ENCODE results near the gene USP48.

Gene USP48

GRCh38 chr1:21696931-21697330 is 86.0 kb downstream of the USP48 start:
- Histone ChIP-seq H4K20me1 (ENCODE audit: insufficient read depth, low read length) (no peaks in the 10 kb centered on the region), H3K9me3 (ENCODE audit: insufficient read depth, low read length) (no peaks in the 10 kb centered on the region), H3K79me2 (ENCODE audit: low read length) (no peaks in the 10 kb centered on the region), H3K4me1 (ENCODE audit: low read length) (no peaks in the 10 kb centered on the region), H3K4me3 (ENCODE audit: low read length) (no peak overlapping the region), H3K27ac (ENCODE audit: low read length) (no peak overlapping the region), H2AFZ (ENCODE audit: low read depth, low read length) (no peak overlapping the region), H3K36me3 (replicated peaks; ENCODE audit: low read depth, low read length) (peaks cover 31% of the 10 kb centered on the region), H3K4me2 (ENCODE audit: low read length) (no peak overlapping the region), H3K27me3 (ENCODE audit: low read depth, low read length) (no peaks in the 10 kb centered on the region), H3K9ac (ENCODE audit: low read length) (no peak overlapping the region)
- TF ChIP-seq EZH2phosphoT487 (IDR thresholded peaks at IDR 0.05; ENCODE audit: low read depth), result no peak
- TF ChIP-seq CTCF (IDR thresholded peaks at IDR 0.05; ENCODE audit: low read depth, low read length), result no peak

- H3K79me2 ChIP-seq (ENCODE audit: low read length), result no peaks in the 10 kb centered on the region
- H3K9me3 ChIP-seq (ENCODE audit: insufficient read depth, low read length), result no peaks in the 10 kb centered on the region
- H2AFZ ChIP-seq (ENCODE audit: low read depth, low read length), result no peak overlapping the region
- no peak for TF ChIP-seq EZH2phosphoT487 (IDR thresholded peaks at IDR 0.05; ENCODE audit: low read depth)
- TF ChIP-seq CTCF (IDR thresholded peaks at IDR 0.05; ENCODE audit: low read depth, low read length), result no peak
- peaks cover 23% of the 10 kb centered on the region for H3K36me3 ChIP-seq (replicated peaks; ENCODE audit: low read depth, low read length)
- no peaks in the 10 kb centered on the region for H3K4me1 ChIP-seq (ENCODE audit: low read length)
- H3K4me3 ChIP-seq (ENCODE audit: low read length), result no peak overlapping the region
- H3K27me3 ChIP-seq (ENCODE audit: low read depth, low read length), result no peaks in the 10 kb centered on the region
- no peak overlapping the region for H3K4me2 ChIP-seq (ENCODE audit: low read length)
- no peak overlapping the region for H3K27ac ChIP-seq (ENCODE audit: low read length)
- no peak overlapping the region for H3K9ac ChIP-seq (ENCODE audit: low read length)
- H4K20me1 ChIP-seq (ENCODE audit: insufficient read depth, low read length), result no peaks in the 10 kb centered on the region
Measured at GRCh38 chr1:21693732-21694131, 89.2 kb downstream of the USP48 start.

- no peaks in the 10 kb centered on the region for H3K4me1 ChIP-seq (ENCODE audit: low read length)
- no peak overlapping the region for H3K4me3 ChIP-seq (ENCODE audit: low read length)
- TF ChIP-seq EZH2phosphoT487 (IDR thresholded peaks at IDR 0.05; ENCODE audit: low read depth) (no peak), CTCF (IDR thresholded peaks at IDR 0.05; ENCODE audit: low read depth, low read length) (no peak)
- no peaks in the 10 kb centered on the region for H4K20me1 ChIP-seq (ENCODE audit: insufficient read depth, low read length)
- H3K27ac ChIP-seq (ENCODE audit: low read length), result no peak overlapping the region
- H3K79me2 ChIP-seq (ENCODE audit: low read length), result no peaks in the 10 kb centered on the region
- H3K27me3 ChIP-seq (ENCODE audit: low read depth, low read length), result no peaks in the 10 kb centered on the region
- H3K9ac ChIP-seq (ENCODE audit: low read length), result no peak overlapping the region
- no peaks in the 10 kb centered on the region for H3K9me3 ChIP-seq (ENCODE audit: insufficient read depth, low read length)
- H2AFZ ChIP-seq (ENCODE audit: low read depth, low read length), result no peak overlapping the region
- no peak overlapping the region for H3K4me2 ChIP-seq (ENCODE audit: low read length)
- H3K36me3 ChIP-seq (replicated peaks; ENCODE audit: low read depth, low read length), result peaks cover 27% of the 10 kb centered on the region
Measured at GRCh38 chr1:21691739-21692138, 91.2 kb downstream of the USP48 start.

- Histone ChIP-seq H3K79me2 (ENCODE audit: low read length) (no peaks in the 10 kb centered on the region), H3K4me3 (ENCODE audit: low read length) (no peak overlapping the region), H3K27me3 (ENCODE audit: low read depth, low read length) (no peaks in the 10 kb centered on the region), H3K36me3 (replicated peaks; ENCODE audit: low read depth, low read length) (peaks cover 28% of the 10 kb centered on the region), H2AFZ (ENCODE audit: low read depth, low read length) (no peak overlapping the region), H3K9me3 (ENCODE audit: insufficient read depth, low read length) (no peaks in the 10 kb centered on the region), H3K4me2 (ENCODE audit: low read length) (no peak overlapping the region), H4K20me1 (ENCODE audit: insufficient read depth, low read length) (no peaks in the 10 kb centered on the region), H3K27ac (ENCODE audit: low read length) (no peak overlapping the region), H3K4me1 (ENCODE audit: low read length) (no peaks in the 10 kb centered on the region), H3K9ac (ENCODE audit: low read length) (no peak overlapping the region)
- no peak for TF ChIP-seq EZH2phosphoT487 (IDR thresholded peaks at IDR 0.05; ENCODE audit: low read depth)
- no peak for TF ChIP-seq CTCF (IDR thresholded peaks at IDR 0.05; ENCODE audit: low read depth, low read length)
Measured at GRCh38 chr1:21689661-21690372, 93.1 kb downstream of the USP48 start.
